IMR-90 (cell line): ENCODE results near the gene ITPRIP. TPM values are rescaled to one million over a fixed set of nuclear protein-coding genes. Genes with fewer than 3 reads are reported as not detected.

ENCODE experiments used
- ATAC-seq: fragments of 200-7000 bp; cut with Tn5 transposase; 2 replicates; pipeline ENCODE4 v1.9.1; 2020; ENCODE audit warnings: low read depth, mild to moderate bottlenecking, moderate library complexity
- BruUV-seq: library from RNA; stranded (reverse); fragments of 400-500 nt; replicated peaks from 2 replicates; lab custom pipeline; 2021; lab: Mats Ljungman, UMichigan
- CTCF ChIA-PET: fragments of 300-600 bp; formaldehyde crosslinking; extraction: SDS; loops from one replicate; lab custom pipeline; 2021; ENCODE audit warnings: antibody characterized with exemption; lab: Yijun Ruan, JAX
- POLR2A ChIA-PET: fragments of 300-600 bp; sonication (Branson Sonifier 250); formaldehyde crosslinking; loops from one replicate; lab custom pipeline; 2022; ENCODE audit warnings: antibody characterized with exemption; ENCODE audit not compliant: unreplicated experiment; lab: Charles Lee
- DNase-seq: peaks from one replicate; pipeline ENCODE4 v3.0.0; 2013
- H2AFZ ChIP-seq: replicated peaks from 2 replicates; pipeline ENCODE3; 2013; ENCODE audit warnings: low read length, mild to moderate bottlenecking; ENCODE audit not compliant: poor library complexity
- H2AK5ac ChIP-seq: 2 replicates; pipeline ENCODE4 v1.6.1; 2013; ENCODE audit warnings: low read depth, low read length, inconsistent platforms
- H2AK9ac ChIP-seq: replicated peaks from 2 replicates; pipeline ENCODE3; 2013; ENCODE audit warnings: mild to moderate bottlenecking, low read depth, low read length, moderate library complexity; ENCODE audit not compliant: poor library complexity
- H2BK120ac ChIP-seq: 2 replicates; pipeline ENCODE4 v1.6.1; 2013; ENCODE audit warnings: low read depth, low read length, inconsistent platforms
- H2BK15ac ChIP-seq: 3 replicates; pipeline ENCODE4 v1.6.1; 2013; ENCODE audit warnings: low read depth, low read length, inconsistent platforms
- H2BK20ac ChIP-seq: 2 replicates; pipeline ENCODE4 v1.6.1; 2013; ENCODE audit warnings: low read depth, mild to moderate bottlenecking, inconsistent platforms, low read length, moderate library complexity
- H2BK5ac ChIP-seq: 2 replicates; pipeline ENCODE4 v1.6.1; 2013; ENCODE audit warnings: mild to moderate bottlenecking, low read depth, low read length, inconsistent platforms; ENCODE audit not compliant: poor library complexity, severe bottlenecking
- H3K14ac ChIP-seq: replicated peaks from 2 replicates; pipeline ENCODE4 v1.6.1; 2013; ENCODE audit warnings: low read depth, low read length, inconsistent platforms
- H3K18ac ChIP-seq: 2 replicates; pipeline ENCODE4 v1.6.1; 2013; ENCODE audit warnings: low read depth, low read length, control low read depth
- H3K23ac ChIP-seq: 2 replicates; pipeline ENCODE4 v1.6.1; 2013; ENCODE audit warnings: low read depth, low read length, inconsistent platforms
- H3K27ac ChIP-seq: 2 replicates; pipeline ENCODE4 v1.5.1; 2013; ENCODE audit warnings: mild to moderate bottlenecking, control low read depth, low read length; ENCODE audit not compliant: insufficient read depth
- H3K27me3 ChIP-seq: 2 replicates; pipeline ENCODE4 v1.6.1; 2013; ENCODE audit warnings: low read length; ENCODE audit not compliant: control insufficient read depth, insufficient read depth
- H3K36me3 ChIP-seq: 2 replicates; pipeline ENCODE4 v1.6.1; 2013; ENCODE audit warnings: low read length, mixed read lengths; ENCODE audit not compliant: control insufficient read depth, insufficient read depth
- H3K4ac ChIP-seq: 2 replicates; pipeline ENCODE4 v1.6.1; 2013; ENCODE audit warnings: low read depth, low read length, inconsistent platforms
- H3K4me1 ChIP-seq: 2 replicates; pipeline ENCODE4 v1.6.1; 2013; ENCODE audit warnings: low read length, mixed read lengths; ENCODE audit not compliant: control insufficient read depth, insufficient read depth
- H3K4me2 ChIP-seq: 2 replicates; pipeline ENCODE4 v1.6.1; 2013; ENCODE audit warnings: low read depth, mild to moderate bottlenecking, control low read depth, low read length, moderate library complexity
- H3K4me3 ChIP-seq: 2 replicates; pipeline ENCODE4 v1.5.1; 2013; ENCODE audit warnings: low read depth, mild to moderate bottlenecking, control low read depth, low read length, moderate library complexity; ENCODE audit not compliant: insufficient read depth
- H3K56ac ChIP-seq: 2 replicates; pipeline ENCODE4 v1.6.1; 2013; ENCODE audit warnings: low read length, inconsistent platforms; ENCODE audit not compliant: insufficient read depth; ENCODE audit errors: extremely low read depth
- H3K79me1 ChIP-seq, 2 experiments: 2 replicates each; pipeline ENCODE4 v1.6.1; 2013; ENCODE audit warnings: low read length in 2 of 2, inconsistent platforms in 1 of 2, low read depth in 1 of 2
- H3K9ac ChIP-seq: 2 replicates; pipeline ENCODE4 v1.6.1; 2013; ENCODE audit warnings: low read depth, low read length, control low read depth
- H3K9me1 ChIP-seq: 2 replicates; pipeline ENCODE4 v1.6.1; 2013; ENCODE audit warnings: low read length, inconsistent platforms; ENCODE audit not compliant: insufficient read depth
- H3K9me3 ChIP-seq: 2 replicates; pipeline ENCODE4 v1.6.1; 2013; ENCODE audit warnings: low read length; ENCODE audit not compliant: control insufficient read depth, insufficient read depth
- H4K20me1 ChIP-seq: 2 replicates; pipeline ENCODE4 v1.6.1; 2013; ENCODE audit warnings: low read length, inconsistent platforms; ENCODE audit not compliant: insufficient read depth
- H4K5ac ChIP-seq: 2 replicates; pipeline ENCODE4 v1.6.1; 2013; ENCODE audit warnings: mild to moderate bottlenecking, low read depth, low read length, control low read depth
- H4K8ac ChIP-seq, 2 experiments: 2 replicates each; pipeline ENCODE4 v1.6.1; 2013; ENCODE audit warnings: low read depth in 2 of 2, low read length in 2 of 2, control low read depth in 1 of 2, inconsistent platforms in 1 of 2
- H4K91ac ChIP-seq: 2 replicates; pipeline ENCODE4 v1.6.1; 2013; ENCODE audit warnings: low read depth, low read length, inconsistent platforms; ENCODE audit not compliant: insufficient read depth
- BHLHE40 ChIP-seq: fragments of 150-350 bp; IDR thresholded peaks from 2 replicates; pipeline ENCODE4 v1.6.1; 2016; ENCODE audit warnings: mild to moderate bottlenecking, low read depth, low read length
- CEBPB ChIP-seq: IDR thresholded peaks from 2 replicates; pipeline ENCODE4 v1.6.1; 2012; ENCODE audit warnings: low read depth, low read length, improper control_type of control experiment
- CHD1 ChIP-seq: IDR thresholded peaks from 2 replicates; pipeline ENCODE4 v1.6.1; 2012; ENCODE audit warnings: low read depth, low read length, improper control_type of control experiment
- MAZ ChIP-seq: IDR thresholded peaks from 2 replicates; pipeline ENCODE4 v1.6.1; 2012; ENCODE audit warnings: low read depth, mild to moderate bottlenecking, low read length, improper control_type of control experiment, moderate library complexity, borderline replicate concordance
- MXI1 ChIP-seq: IDR thresholded peaks from 2 replicates; pipeline ENCODE4 v1.6.1; 2012; ENCODE audit warnings: low read depth, mild to moderate bottlenecking, low read length, moderate library complexity, borderline replicate concordance
- NFE2L2 ChIP-seq: fragments of 150-350 bp; IDR thresholded peaks from 2 replicates; pipeline ENCODE4 v1.6.1; 2016; ENCODE audit warnings: low read depth, mild to moderate bottlenecking, low read length
- RAD21 ChIP-seq: IDR thresholded peaks from 2 replicates; pipeline ENCODE4 v1.6.1; 2012; ENCODE audit warnings: low read length, improper control_type of control experiment
- RCOR1 ChIP-seq: IDR thresholded peaks from 2 replicates; pipeline ENCODE4 v1.6.1; 2012; ENCODE audit warnings: mild to moderate bottlenecking, low read length, improper control_type of control experiment; ENCODE audit not compliant: insufficient replicate concordance
- RFX5 ChIP-seq: IDR thresholded peaks from 2 replicates; pipeline ENCODE4 v1.8.0; 2012; ENCODE audit warnings: low read depth, mild to moderate bottlenecking, low read length, moderate library complexity
- SMC3 ChIP-seq: fragments of 150-350 bp; IDR thresholded peaks from 2 replicates; pipeline ENCODE4 v1.6.1; 2016; ENCODE audit warnings: low read depth, mild to moderate bottlenecking, antibody characterized with exemption, low read length, moderate library complexity
- WGBS, 2 experiments: methylation state at CpG; one replicate each; pipeline versions ENCODE4 v1.1.5 to v1.1.7; 2013; ENCODE audit warnings: missing lambda C conversion rate in 2 of 2; ENCODE audit not compliant: insufficient read length in 1 of 2; ENCODE audit errors: extremely low coverage in 2 of 2; 5-methylcytosine and 5-hydroxymethylcytosine counted together
- dilution Hi-C: fragments of 300-500 bp; cut with HindIII; formaldehyde crosslinking; loops from one replicate; pipeline ENCODE4 v1.14.3; 2018; ENCODE audit warnings: low sequenced_read_pairs; ENCODE audit not compliant: unreplicated experiment
- in situ Hi-C: fragments of 300-500 bp; cut with MboI; formaldehyde crosslinking; loops from 3 replicates; pipeline ENCODE4 v1.14.3; 2019; ENCODE audit warnings: low sequenced_read_pairs, inconsistent platforms, mixed read lengths
- intact Hi-C: fragments of 100-400 bp; cut with micrococcal nuclease; formaldehyde crosslinking; loops from 2 replicates; pipeline ENCODE4 v1.10.0; 2022
- polyA plus RNA-seq, 3 experiments: library from polyadenylated mRNA; depleted of rRNA; stranded (reverse); fragments of >200 nt; gene quantifications; 2 replicates each; pipeline ENCODE4 v1.2.3, GENCODE V29; 2012; ENCODE audit warnings: low replicate concordance in 1 of 3
- total RNA-seq: library from RNA; depleted of rRNA; stranded (reverse); fragments of >200 nt; gene quantifications from 2 replicates; pipeline ENCODE4 v1.2.3, GENCODE V29; 2012
- TF ChIP-seq, protein P1 (sequence below): fragments of 150-350 bp; IDR thresholded peaks from 2 replicates; pipeline ENCODE4 v1.6.1; 2017; ENCODE audit warnings: mild to moderate bottlenecking, antibody characterized with exemption, low read length, low read depth

The ITPRIP gene
- total and polyA plus RNA-seq, 2 of the 4 experiments (the other 2 are of a cell fraction), result 7.5 to 31.9 TPM

DNA sequence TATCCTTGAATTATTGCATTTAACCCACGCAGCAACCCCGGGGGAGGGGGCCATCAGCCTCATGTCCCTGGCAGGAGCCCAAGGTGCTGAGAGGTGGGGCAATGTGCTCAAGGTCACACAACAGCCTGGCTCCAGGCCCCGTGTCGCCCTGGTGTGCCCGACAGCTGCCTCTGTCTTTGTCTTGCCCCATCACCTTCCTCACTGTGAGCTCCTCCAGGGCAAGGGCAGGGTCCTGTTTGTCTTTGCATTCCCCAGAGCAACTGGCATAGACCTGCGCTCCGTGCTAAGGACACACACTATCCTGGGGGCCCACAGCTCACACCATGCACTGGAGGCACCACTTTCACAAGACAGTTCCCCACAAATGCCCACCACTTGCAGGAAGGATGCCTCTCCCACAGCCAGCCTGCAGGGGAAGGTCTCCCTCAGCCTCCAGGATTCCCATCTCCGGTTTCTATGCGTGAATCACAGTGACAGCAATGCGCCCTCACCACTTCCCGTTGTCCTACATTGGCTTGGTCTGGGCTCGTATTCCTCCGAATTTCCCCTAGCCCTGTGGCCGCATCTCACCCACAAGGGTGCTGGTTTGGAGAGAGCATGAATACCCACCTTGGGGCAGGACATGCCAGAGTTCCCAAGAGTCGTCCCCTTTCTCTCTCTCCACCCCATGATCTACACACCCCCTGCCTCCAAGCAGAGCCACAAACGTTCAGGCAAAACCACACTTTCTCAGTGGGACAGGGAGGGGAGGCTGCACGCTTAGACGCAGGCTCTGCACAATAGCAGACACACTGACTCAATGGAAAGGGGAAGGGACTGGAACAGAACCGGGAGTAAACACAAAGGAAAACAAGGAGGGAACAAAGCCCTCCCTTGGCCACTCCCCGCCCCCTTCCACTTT lies 10.3 kb downstream of the ITPRIP start (continued):
- TF ChIP-seq MXI1 (peak; percentile 39; the same call in 1 of the 2 replicates), CEBPB (no peak), BHLHE40 (0 out of 2 replicates have a peak, but pooled peaks have one; percentile 28)

DNA sequence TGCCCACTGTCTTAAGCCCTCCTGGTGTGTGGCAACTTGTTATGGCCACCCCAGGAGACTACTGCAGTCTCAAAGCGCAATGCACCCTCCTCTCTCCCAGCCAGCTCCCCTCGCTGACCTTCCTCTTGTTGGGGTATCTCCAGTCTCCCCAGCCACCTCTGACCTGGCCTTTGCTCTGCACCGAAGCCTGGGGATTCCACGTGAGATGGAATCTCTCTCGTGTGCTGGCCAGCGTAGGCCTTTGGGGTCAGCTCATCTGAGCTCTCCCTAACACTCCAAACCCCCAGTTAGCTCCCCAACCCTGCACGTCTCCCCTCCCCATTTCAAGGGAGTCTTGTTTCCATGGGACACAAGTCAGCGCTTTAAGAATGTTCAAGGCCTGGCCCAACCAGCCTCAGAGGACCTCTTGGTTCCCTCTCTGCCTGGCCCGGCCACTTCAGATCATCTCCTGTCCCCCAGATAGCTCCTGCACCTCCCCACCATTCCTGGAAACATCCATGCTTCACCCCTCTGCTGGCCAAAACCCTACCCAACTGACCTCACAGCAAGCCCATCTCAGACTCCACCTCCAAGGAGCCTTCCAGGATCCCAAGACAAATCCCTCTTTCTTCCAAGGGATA lies 11.2 kb downstream of the ITPRIP start:
- H3K23ac ChIP-seq, result peak overlapping the region; percentile 79
- H2AFZ ChIP-seq, result no peak overlapping the region
- in situ Hi-C loops (no loop called here), intact Hi-C loops (no loop called here), dilution Hi-C loops (no loop called here)
- H2AK5ac ChIP-seq, result peak overlapping the region; percentile 81; the same call in 1 of the 2 replicates
- H3K27me3 ChIP-seq, result no peaks in the 10 kb centered on the region
- ChIA-PET CTCF (no interaction called here), POLR2A (no interaction called here)
- no peak overlapping the region; the same call in 2 of the 3 replicates for H2BK15ac ChIP-seq
- ATAC-seq, result no peak
- peaks cover 99% of the 10 kb centered on the region for H4K20me1 ChIP-seq
- no peak overlapping the region; the same call in 1 of the 2 replicates for H3K18ac ChIP-seq
- H3K9me3 ChIP-seq, result no peaks in the 10 kb centered on the region
- WGBS, 2 experiments, result 94% methylated on average over 3 of the region's 9 CpGs; no CpG with 5 or more reads in 1 of the 2 experiments
- H3K79me1 ChIP-seq, result peaks cover 6 to 89% of the 10 kb centered on the region in 2 experiments; a peak in 2 of 4 replicates
- H3K4ac ChIP-seq, result peak overlapping the region; percentile 86
- no TSS peak for BruUV-seq
- peak overlapping the region; percentile 80; the same call in 1 of the 2 replicates for H2BK120ac ChIP-seq
- no peak overlapping the region for H4K5ac ChIP-seq
- H3K27ac ChIP-seq, result peak overlapping the region; percentile 9; the same call in 1 of the 2 replicates
- peaks cover 63% of the 10 kb centered on the region for H3K9me1 ChIP-seq
- H2BK5ac ChIP-seq, result peak overlapping the region; percentile 89
- H3K36me3 ChIP-seq, result no peaks in the 10 kb centered on the region; the same call in 1 of the 2 replicates
- peak overlapping the region; percentile 29; the same call in 1 of the 2 replicates for H2BK20ac ChIP-seq
- H3K4me3 ChIP-seq, result no peak overlapping the region
- H4K8ac ChIP-seq, result peak overlapping the region in 1 of 2 experiments; percentile 34; a peak in 3 of 4 replicates
- H3K4me2 ChIP-seq, result no peak overlapping the region
- H3K9ac ChIP-seq, result no peak overlapping the region
- peak overlapping the region; percentile 63 for H4K91ac ChIP-seq
- H2AK9ac ChIP-seq, result peak overlapping the region; percentile 95
- H3K56ac ChIP-seq, result 0 out of 2 replicates have a peak overlapping the region, but pooled peaks have one; percentile 34
- DNase-seq, result no peak
- peaks cover 49% of the 10 kb centered on the region for H3K4me1 ChIP-seq
- peak overlapping the region; percentile 53; the same call in 1 of the 2 replicates for H3K14ac ChIP-seq
- TF ChIP-seq, protein P1, sequence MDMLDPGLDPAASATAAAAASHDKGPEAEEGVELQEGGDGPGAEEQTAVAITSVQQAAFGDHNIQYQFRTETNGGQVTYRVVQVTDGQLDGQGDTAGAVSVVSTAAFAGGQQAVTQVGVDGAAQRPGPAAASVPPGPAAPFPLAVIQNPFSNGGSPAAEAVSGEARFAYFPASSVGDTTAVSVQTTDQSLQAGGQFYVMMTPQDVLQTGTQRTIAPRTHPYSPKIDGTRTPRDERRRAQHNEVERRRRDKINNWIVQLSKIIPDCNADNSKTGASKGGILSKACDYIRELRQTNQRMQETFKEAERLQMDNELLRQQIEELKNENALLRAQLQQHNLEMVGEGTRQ, result no peak
- TF ChIP-seq RFX5 (no peak), BHLHE40 (no peak), RCOR1 (no peak), SMC3 (no peak), CHD1 (no peak), NFE2L2 (no peak), CEBPB (no peak), RAD21 (no peak), MAZ (no peak)
